HepG2 (cell line): ENCODE data around the gene PIGV. TPM values are rescaled to one million over a fixed set of nuclear protein-coding genes. Genes with fewer than 3 reads are reported as not detected.

Experiments
- ADNP ChIP-seq: sonication (generic); formaldehyde crosslinking; IDR thresholded peaks from 2 replicates; pipeline ENCODE4 v1.4.0; 2020; ENCODE audit warnings: missing genetic modification reagents
- FOXA1 ChIP-seq, 2 experiments: fragments of 450-650 bp in 1 of 2; sonication (generic) in 1 of 2; formaldehyde crosslinking in 1 of 2; IDR thresholded peaks; 2 replicates each; pipeline versions ENCODE4 v1.4.0 to v1.6.1; 2016 to 2020; ENCODE audit warnings: missing genetic modification reagents in 1 of 2
- GATAD2A ChIP-seq: IDR thresholded peaks from 2 replicates; pipeline ENCODE4 v1.6.1; 2016
- GPBP1L1 ChIP-seq: sonication (generic); formaldehyde crosslinking; IDR thresholded peaks from 2 replicates; pipeline ENCODE4 v1.5.0; 2020; ENCODE audit warnings: mild to moderate bottlenecking, missing genetic modification reagents
- KLF11 ChIP-seq: IDR thresholded peaks from 2 replicates; pipeline ENCODE4 v1.6.1; 2016; ENCODE audit warnings: missing compliant biosample characterization
- MBNL3 ChIP-seq: fragments of 250-450 bp; sonication (Bioruptor Pico); conservative IDR thresholded peaks from 2 replicates; pipeline ENCODE4 v1.8.0; 2022; ENCODE audit warnings: mild to moderate bottlenecking, inconsistent platforms
- MED1 ChIP-seq: sonication (generic); formaldehyde crosslinking; IDR thresholded peaks from 2 replicates; pipeline ENCODE4 v1.4.0; 2020; ENCODE audit warnings: missing genetic modification reagents
- NFE2L2 ChIP-seq: fragments of 150-350 bp; IDR thresholded peaks from 2 replicates; pipeline ENCODE4 v1.6.1; 2014; ENCODE audit warnings: low read length
- NFKBIZ ChIP-seq: IDR thresholded peaks from 2 replicates; pipeline ENCODE4 v1.6.1; 2018; ENCODE audit warnings: missing genetic modification reagents, missing compliant biosample characterization
- PLSCR1 ChIP-seq: sonication (generic); formaldehyde crosslinking; IDR thresholded peaks from 2 replicates; pipeline ENCODE4 v1.5.0; 2020; ENCODE audit warnings: missing genetic modification reagents, mild to moderate bottlenecking, borderline replicate concordance
- TEF ChIP-seq: sonication (generic); formaldehyde crosslinking; IDR thresholded peaks from 2 replicates; pipeline ENCODE4 v1.5.0; 2020; ENCODE audit warnings: missing genetic modification reagents
- TERF1 ChIP-seq: sonication (generic); formaldehyde crosslinking; IDR thresholded peaks from 2 replicates; pipeline ENCODE4 v1.8.0; 2022; ENCODE audit warnings: mild to moderate bottlenecking, missing genetic modification reagents, moderate library complexity
- YEATS4 ChIP-seq: sonication (generic); formaldehyde crosslinking; IDR thresholded peaks from 2 replicates; pipeline ENCODE4 v1.4.0; 2020; ENCODE audit warnings: missing genetic modification reagents, borderline replicate concordance
- ZBTB42 ChIP-seq: sonication (generic); formaldehyde crosslinking; IDR thresholded peaks from 2 replicates; pipeline ENCODE4 v1.5.0; 2020; ENCODE audit warnings: mild to moderate bottlenecking, missing genetic modification reagents
- ZNF136 ChIP-seq: sonication (generic); formaldehyde crosslinking; IDR thresholded peaks from 2 replicates; pipeline ENCODE4 v1.8.1; 2022; ENCODE audit warnings: low read depth, mild to moderate bottlenecking, moderate library complexity, missing genetic modification reagents
- ZNF142 ChIP-seq: sonication (generic); formaldehyde crosslinking; IDR thresholded peaks from 2 replicates; pipeline ENCODE4 v1.4.0; 2020; ENCODE audit warnings: missing genetic modification reagents
- ZNF296 ChIP-seq: sonication (generic); formaldehyde crosslinking; conservative IDR thresholded peaks from 2 replicates; pipeline ENCODE4 v1.5.0; 2020; ENCODE audit warnings: mild to moderate bottlenecking, missing genetic modification reagents
- ZNF431 ChIP-seq: sonication (generic); formaldehyde crosslinking; IDR thresholded peaks from 2 replicates; pipeline ENCODE4 v1.9.0; 2022; ENCODE audit warnings: missing genetic modification reagents, low read depth, mild to moderate bottlenecking, borderline replicate concordance
- ZNF879 ChIP-seq: sonication (generic); formaldehyde crosslinking; IDR thresholded peaks from 2 replicates; pipeline ENCODE4 v1.8.1; 2023; ENCODE audit warnings: missing genetic modification reagents
- ZNF891 ChIP-seq: sonication (generic); formaldehyde crosslinking; IDR thresholded peaks from 2 replicates; pipeline ENCODE4 v1.5.0; 2020; ENCODE audit warnings: mild to moderate bottlenecking, missing genetic modification reagents
- polyA plus RNA-seq, 8 experiments: library from polyadenylated mRNA; depleted of rRNA in 3 of 8; stranded (reverse) in 7 of 8; unstranded in 1 of 8; fragments of >200 nt; fragmentation: Illumina TruSeq in 4 of 8; extraction: Trizol in 4 of 8; gene quantifications; 2 replicates each; pipeline versions ENCODE4 v1.2.1 to v1.2.3, GENCODE V29; 2011 to 2016; ENCODE audit warnings: low read depth in 4 of 8, missing spikeins in 1 of 8, mixed read lengths in 1 of 8; ENCODE audit not compliant: insufficient read depth in 1 of 8
- total RNA-seq, 5 experiments: library from RNA; depleted of rRNA; stranded (reverse); fragments of >200 nt; fragmentation: Illumina TruSeq; extraction: Trizol; gene quantifications; 2 replicates each; pipeline ENCODE4 v1.2.3, GENCODE V29; 2016; ENCODE audit warnings: low read depth in 1 of 5

The PIGV gene
- total and polyA plus RNA-seq, 2 of the 13 experiments (the other 11 are each of a cell fraction or from before 2014, with no cell fraction given), result 13.5 to 22.7 TPM

GRCh38 chr1:26787706-26788514 lies at the start of gene PIGV (continued):
- no peak for TF ChIP-seq TEF (CRISPR knock-in tag)
- TF ChIP-seq ZNF296, result no peak
- TF ChIP-seq MED1, result no peak; the same call in 1 of the 2 replicates
- TF ChIP-seq GPBP1L1 (CRISPR knock-in tag), result no peak
- no peak for TF ChIP-seq ZNF879 (CRISPR knock-in tag)
- TF ChIP-seq NFKBIZ (CRISPR knock-in tag), result no peak
- no peak for TF ChIP-seq PLSCR1 (CRISPR knock-in tag)
- no peak for TF ChIP-seq ADNP (CRISPR knock-in tag)
- no peak for TF ChIP-seq MBNL3 (CRISPR knock-in tag)
- TF ChIP-seq KLF11 (CRISPR knock-in tag), result no peak
- TF ChIP-seq ZNF891, result peak; percentile 43; the same call in 1 of the 2 replicates
- no peak for TF ChIP-seq TERF1 (CRISPR knock-in tag)
- TF ChIP-seq NFE2L2, result no peak
- 0 out of 2 replicates have a peak, but pooled peaks have one; percentile 27 for TF ChIP-seq ZNF136 (CRISPR knock-in tag)
- TF ChIP-seq FOXA1 (IDR thresholded peaks at IDR 0.05), result no peak
- peak; percentile 76 for TF ChIP-seq FOXA1 (CRISPR knock-in tag; IDR thresholded peaks at IDR 0.05)
- TF ChIP-seq ZBTB42 (CRISPR knock-in tag), result peak; percentile 41; the same call in 1 of the 2 replicates
- no peak for TF ChIP-seq ZNF431 (CRISPR knock-in tag)
- peak; percentile 63; the same call in 1 of the 2 replicates for TF ChIP-seq YEATS4 (CRISPR knock-in tag)
- no peak for TF ChIP-seq ZNF142 (CRISPR knock-in tag)
- TF ChIP-seq GATAD2A, result no peak
